H7 (cell line): ENCODE results near the gene PSMD4. TPM values are rescaled to one million over a fixed set of nuclear protein-coding genes. Genes with fewer than 3 reads are reported as not detected.
A peak's percentile ranks its signal among the peaks of the same experiment; 100 is the strongest.

Experiments
- DNase-seq: peaks from one replicate; pipeline ENCODE4 v3.0.0; 2012
- H3K27me3 ChIP-seq: 2 replicates; pipeline ENCODE4 v1.6.0; 2011; ENCODE audit warnings: mild to moderate bottlenecking, low read length; ENCODE audit not compliant: control insufficient read depth, insufficient read depth
- H3K36me3 ChIP-seq: replicated peaks from 2 replicates; pipeline ENCODE4 v1.5.1; 2011; ENCODE audit warnings: low read length; ENCODE audit not compliant: control insufficient read depth, insufficient read depth
- H3K4me3 ChIP-seq: 2 replicates; pipeline ENCODE4 v1.5.1; 2011; ENCODE audit warnings: low read depth, mild to moderate bottlenecking, control low read depth, low read length, moderate library complexity; ENCODE audit not compliant: insufficient read depth
- total RNA-seq: library from RNA; depleted of rRNA; stranded (reverse); fragments of >200 nt; shearing (Covaris generic); gene quantifications from 2 replicates; pipeline ENCODE4 v1.2.3, GENCODE V29; 2014

The PSMD4 gene
- total RNA-seq, 1 experiment from 2014 or later = 373 TPM

DNA sequence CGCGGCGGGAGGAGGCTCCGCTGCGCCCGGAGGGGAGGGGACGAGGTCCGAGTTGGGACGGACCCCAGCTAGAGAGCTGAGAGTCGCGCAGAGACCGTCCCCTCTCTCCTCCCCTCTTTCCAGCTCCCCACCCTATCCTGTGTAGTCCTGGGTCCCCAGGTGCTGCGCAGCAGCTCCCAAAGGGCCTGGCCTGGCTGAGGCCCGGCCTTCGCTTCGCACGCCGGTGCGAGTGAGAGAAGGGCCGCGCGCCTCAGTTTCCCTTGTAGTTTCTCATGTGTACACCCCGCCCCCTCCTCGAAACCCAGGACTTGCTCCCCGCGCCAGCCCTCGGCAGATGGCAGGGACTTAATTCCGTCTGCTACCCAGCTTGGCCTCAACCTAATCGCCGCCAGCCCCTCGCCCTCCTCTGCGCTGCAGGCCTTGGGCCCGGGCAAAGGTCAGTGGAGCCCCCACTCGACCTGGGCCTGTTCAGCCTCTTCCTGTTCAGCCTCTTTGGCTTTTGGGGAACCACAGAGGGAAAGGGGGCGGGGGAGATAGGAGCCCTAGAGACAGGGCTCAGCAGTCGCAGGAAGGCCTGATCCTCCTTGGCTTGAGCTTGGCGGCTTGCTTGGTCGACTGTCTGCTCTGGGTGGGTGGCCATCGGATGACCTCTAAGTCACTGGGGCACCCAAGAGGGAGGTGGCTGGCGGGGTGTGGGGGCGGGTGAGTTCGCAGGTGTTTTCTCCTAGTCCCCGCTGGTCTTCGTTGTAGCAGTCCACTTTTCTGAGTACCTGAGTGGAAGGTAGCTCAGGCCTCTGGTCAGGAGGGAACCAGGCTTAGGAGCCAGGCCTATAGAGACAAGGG, 28.6 kb downstream of the PSMD4 start:
- DNase-seq = peak; percentile 91
- H3K36me3 ChIP-seq = peaks cover 23% of the 10 kb centered on the region
- no peaks in the 10 kb centered on the region for H3K27me3 ChIP-seq
- H3K4me3 ChIP-seq = peak overlapping the region; percentile 72

DNA sequence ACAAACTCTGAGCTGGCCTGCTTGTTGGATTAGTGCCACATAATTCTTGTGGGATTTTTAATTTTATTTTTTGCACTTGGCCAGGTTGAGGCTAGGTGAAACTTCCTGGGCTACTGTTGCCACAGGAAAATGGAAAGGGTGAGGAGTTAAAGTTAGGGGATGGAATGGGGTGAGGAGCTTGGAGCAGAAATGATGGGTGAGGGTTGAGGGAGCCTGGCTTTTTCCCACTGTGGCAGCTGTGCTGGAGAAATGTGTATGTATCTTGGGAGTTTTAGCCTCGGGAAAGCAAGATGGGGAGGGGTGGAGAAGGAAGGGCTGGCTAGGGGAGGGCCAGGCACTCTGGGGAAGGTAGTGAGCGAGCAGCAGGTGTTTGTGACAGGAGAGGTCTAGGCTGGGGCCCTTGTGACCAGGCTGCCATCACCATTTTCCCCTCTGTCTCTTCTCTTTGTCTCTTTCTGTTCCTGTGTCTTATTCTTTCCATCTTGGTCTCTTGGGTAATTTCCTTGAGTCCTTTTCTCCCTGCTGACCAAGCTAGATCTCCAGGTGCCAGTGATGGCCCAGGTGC, 29.6 kb downstream of the PSMD4 start:
- H3K4me3 ChIP-seq = no peak overlapping the region
- no peaks in the 10 kb centered on the region for H3K27me3 ChIP-seq
- peaks cover 31% of the 10 kb centered on the region for H3K36me3 ChIP-seq

DNA sequence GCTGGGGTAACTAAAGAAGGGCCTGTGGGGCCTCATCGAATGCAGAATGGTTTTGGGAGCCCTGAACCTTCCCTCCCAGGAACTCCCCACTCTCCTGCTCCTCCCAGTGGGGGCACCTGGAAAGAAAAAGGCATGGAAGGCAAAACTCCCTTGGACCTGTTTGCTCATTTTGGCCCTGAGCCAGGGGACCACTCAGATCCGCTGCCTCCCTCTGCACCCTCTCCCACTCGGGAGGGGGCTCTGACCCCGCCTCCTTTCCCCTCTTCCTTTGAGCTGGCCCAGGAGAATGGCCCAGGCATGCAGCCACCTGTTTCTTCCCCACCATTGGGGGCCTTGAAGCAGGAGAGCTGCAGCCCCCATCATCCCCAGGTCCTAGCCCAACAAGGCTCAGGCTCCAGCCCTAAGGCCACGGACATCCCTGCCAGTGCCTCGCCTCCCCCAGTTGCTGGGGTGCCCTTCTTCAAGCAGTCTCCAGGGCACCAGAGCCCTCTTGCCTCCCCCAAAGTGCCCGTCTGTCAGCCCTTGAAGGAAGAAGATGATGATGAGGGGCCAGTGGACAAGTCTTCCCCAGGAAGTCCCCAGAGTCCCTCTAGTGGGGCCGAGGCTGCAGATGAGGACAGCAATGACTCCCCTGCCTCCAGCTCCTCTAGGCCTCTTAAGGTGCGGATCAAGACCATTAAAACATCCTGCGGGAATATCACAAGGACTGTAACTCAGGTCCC, 32.2 kb downstream of the PSMD4 start:
- peaks cover 41% of the 10 kb centered on the region for H3K36me3 ChIP-seq
- H3K27me3 ChIP-seq = no peaks in the 10 kb centered on the region

More for the DNA sequence above, 29.6 kb downstream of the PSMD4 start:
- no peak for DNase-seq

DNA sequence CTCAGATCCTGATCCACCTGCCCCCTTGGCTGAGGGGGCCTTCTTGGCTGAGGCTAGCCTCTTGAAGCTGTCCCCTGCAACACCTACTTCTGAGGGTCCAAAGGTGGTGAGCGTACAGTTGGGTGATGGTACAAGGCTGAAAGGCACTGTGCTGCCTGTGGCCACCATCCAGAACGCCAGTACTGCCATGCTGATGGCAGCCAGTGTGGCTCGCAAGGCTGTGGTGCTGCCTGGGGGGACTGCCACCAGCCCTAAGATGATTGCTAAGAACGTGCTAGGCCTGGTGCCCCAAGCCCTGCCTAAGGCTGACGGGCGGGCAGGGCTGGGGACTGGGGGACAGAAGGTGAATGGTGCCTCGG, 32.8 kb downstream of the PSMD4 start:
- no peaks in the 10 kb centered on the region for H3K27me3 ChIP-seq
- no peak overlapping the region for H3K4me3 ChIP-seq
- H3K36me3 ChIP-seq = peaks cover 41% of the 10 kb centered on the region
- no peak for DNase-seq

More for the DNA sequence above, 32.2 kb downstream of the PSMD4 start:
- H3K4me3 ChIP-seq = no peak overlapping the region
- peak; percentile 46 for DNase-seq

DNA sequence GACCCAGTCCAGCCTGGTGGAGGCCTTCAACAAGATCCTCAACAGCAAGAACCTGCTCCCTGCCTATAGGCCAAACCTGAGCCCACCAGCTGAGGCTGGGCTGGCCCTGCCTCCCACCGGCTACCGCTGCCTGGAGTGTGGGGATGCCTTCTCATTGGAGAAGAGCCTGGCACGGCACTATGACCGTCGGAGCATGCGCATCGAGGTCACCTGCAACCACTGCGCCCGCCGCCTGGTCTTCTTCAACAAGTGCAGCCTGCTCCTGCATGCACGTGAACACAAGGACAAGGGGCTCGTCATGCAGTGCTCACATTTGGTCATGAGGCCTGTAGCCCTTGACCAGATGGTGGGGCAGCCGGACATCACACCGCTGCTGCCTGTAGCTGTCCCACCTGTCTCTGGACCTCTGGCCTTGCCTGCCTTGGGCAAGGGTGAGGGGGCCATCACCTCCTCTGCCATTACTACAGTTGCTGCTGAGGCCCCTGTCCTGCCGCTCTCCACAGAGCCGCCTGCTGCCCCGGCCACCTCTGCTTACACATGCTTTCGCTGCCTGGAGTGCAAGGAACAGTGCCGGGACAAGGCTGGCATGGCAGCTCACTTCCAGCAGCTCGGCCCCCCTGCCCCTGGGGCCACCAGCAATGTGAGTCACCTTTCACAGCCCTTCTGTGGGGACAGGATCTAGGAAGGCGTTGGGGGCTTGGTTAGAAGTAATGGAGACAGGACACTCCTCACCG, 33.4 kb downstream of the PSMD4 start:
- Histone ChIP-seq H3K4me3 (no peak overlapping the region), H3K27me3 (no peaks in the 10 kb centered on the region), H3K36me3 (peaks cover 41% of the 10 kb centered on the region)
- DNase-seq = no peak

DNA sequence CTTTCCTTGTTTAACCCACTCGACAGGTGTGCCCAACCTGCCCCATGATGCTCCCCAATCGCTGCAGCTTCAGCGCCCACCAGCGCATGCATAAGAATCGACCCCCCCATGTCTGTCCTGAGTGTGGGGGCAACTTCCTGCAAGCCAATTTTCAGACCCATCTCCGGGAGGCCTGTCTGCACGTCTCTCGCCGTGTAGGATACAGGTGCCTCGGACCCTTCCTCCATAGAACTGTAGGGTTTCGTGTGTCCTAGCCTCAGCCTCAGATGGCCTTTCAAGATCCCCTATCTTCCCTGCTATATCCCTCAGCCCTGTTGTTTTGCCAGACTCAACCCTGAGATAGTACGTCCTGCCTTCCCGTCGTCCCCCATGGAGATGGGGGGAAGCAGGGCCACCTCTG, 34.0 kb downstream of the PSMD4 start:
- H3K36me3 ChIP-seq = peaks cover 44% of the 10 kb centered on the region
- no peak overlapping the region for H3K4me3 ChIP-seq
- no peaks in the 10 kb centered on the region for H3K27me3 ChIP-seq
- no peak for DNase-seq

DNA sequence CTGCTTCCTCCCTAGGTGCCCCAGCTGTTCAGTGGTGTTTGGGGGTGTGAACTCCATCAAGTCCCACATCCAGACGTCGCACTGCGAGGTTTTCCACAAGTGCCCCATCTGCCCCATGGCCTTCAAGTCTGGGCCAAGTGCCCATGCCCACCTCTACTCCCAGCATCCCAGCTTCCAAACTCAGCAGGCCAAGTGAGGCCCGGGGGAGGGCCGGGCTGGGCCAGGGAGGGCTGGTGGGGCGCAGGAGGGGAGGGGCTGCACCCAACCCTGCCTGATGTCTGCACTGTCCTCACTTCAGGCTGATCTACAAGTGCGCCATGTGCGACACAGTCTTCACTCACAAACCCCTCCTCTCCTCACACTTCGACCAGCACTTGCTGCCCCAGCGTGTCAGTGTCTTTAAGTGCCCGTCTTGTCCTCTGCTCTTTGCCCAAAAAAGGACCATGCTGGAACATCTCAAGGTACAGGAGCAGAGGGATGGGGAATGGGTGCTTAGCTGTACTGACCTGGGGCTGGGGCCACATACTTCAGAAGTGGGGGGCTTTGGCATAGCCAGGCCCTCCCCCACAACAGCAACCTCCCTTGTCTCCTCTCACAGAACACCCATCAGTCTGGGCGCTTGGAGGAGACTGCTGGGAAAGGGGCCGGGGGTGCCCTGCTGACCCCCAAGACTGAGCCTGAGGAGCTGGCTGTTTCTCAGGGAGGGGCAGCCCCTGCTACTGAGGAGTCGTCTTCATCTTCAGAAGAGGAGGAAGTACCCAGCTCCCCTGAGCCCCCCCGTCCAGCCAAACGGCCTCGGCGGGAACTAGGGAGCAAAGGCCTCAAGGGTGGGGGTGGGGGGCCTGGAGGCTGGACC, 34.8 kb downstream of the PSMD4 start:
- Histone ChIP-seq H3K4me3 (no peak overlapping the region), H3K27me3 (no peaks in the 10 kb centered on the region), H3K36me3 (peaks cover 44% of the 10 kb centered on the region)
- DNase-seq = peak; percentile 43

DNA sequence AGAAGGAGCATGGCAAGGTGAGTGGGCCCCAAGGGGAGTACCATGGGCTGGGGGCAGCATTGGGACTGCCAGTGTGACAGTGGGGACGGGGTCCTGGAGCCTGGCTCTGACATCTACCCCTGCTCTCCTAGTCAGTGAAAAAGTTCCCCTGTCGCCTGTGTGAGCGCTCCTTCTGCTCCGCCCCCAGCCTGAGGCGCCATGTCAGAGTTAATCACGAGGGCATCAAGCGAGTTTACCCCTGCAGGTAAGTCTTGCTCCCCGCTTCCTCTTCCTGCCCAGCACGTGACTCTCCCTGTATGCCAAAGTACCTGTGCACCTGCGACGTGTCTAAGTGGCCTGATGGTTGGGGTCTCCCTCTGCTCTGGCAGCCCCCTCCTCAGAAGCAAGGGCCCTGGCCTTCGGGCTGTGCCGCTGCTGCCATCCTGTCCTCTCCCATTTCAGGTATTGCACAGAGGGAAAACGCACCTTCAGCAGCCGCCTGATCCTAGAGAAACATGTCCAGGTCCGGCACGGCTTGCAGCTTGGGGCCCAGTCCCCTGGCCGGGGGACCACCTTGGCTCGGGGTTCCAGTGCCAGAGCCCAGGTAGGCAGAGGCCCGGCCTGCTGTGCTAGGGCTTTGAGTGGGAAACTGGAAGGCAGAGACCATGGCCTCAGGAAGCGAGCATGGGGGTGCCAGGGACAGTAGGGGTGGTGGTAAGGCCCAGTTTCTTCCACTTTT, 35.6 kb downstream of the PSMD4 start:
- H3K4me3 ChIP-seq = no peak overlapping the region
- no peaks in the 10 kb centered on the region for H3K27me3 ChIP-seq
- peaks cover 41% of the 10 kb centered on the region for H3K36me3 ChIP-seq
- no peak for DNase-seq

DNA sequence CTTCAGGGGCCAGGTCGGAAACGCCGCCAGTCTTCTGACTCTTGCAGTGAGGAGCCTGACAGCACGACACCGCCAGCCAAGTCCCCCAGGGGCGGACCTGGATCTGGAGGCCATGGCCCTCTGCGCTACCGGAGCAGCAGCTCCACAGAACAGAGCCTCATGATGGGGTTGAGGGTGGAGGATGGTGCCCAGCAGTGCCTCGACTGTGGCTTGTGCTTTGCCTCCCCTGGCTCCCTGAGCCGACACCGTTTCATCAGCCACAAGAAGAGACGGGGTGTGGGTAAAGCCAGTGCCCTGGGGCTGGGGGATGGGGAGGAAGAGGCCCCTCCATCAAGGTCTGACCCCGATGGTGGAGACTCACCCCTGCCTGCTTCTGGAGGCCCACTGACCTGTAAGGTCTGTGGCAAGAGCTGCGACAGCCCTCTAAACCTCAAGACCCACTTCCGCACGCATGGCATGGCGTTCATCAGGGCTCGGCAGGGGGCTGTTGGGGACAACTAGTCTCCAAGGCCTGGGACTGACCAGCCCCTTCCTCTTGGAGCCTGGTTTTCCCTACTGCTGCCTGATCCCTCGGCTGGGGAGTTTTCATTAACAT, 36.3 kb downstream of the PSMD4 start:
- Histone ChIP-seq H3K4me3 (no peak overlapping the region), H3K36me3 (peaks cover 41% of the 10 kb centered on the region), H3K27me3 (no peaks in the 10 kb centered on the region)
- peak; percentile 53 for DNase-seq

DNA sequence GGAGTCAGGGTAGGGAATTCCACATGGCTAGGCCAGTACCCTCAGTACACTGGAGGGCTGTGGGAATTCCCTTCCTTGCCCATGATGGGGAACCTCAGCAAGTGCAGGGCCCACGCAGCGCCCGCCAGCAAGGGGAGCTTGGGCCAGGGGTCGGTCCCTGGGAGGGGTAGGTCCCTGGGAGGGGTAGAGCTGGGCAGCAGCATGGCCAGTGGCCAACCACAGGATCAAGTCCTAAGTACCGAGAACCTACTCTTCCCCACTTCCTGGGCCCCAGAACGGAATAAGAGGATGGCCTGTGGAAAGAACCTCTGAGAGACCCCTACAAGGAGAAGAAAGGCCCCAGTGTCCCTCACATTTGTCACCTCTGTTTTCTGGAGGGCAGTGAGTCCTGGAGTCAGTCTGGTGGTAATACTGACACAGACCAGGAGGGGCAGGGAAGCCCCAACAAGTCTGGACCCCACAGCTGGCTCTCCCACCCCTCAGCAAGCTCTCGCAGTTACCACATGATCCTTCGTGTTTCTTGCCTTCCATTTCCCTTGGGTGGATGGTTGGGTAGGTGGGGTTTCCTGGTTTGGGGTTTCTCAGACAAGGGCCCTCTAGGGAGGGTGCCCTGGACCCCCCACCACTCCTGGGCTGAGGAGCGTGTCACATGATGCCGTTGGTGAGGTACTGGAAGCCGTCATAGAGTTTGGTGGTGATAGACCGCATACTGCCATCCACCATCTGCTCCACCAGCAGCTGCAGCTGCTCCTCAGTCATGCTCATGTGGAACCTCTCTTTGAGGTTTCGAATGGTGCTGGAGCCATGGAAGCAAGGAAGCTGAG, 37.9 kb downstream of the PSMD4 start:
- Histone ChIP-seq H3K4me3 (no peak overlapping the region), H3K27me3 (no peaks in the 10 kb centered on the region), H3K36me3 (peaks cover 27% of the 10 kb centered on the region)
- DNase-seq = peak; percentile 78

DNA sequence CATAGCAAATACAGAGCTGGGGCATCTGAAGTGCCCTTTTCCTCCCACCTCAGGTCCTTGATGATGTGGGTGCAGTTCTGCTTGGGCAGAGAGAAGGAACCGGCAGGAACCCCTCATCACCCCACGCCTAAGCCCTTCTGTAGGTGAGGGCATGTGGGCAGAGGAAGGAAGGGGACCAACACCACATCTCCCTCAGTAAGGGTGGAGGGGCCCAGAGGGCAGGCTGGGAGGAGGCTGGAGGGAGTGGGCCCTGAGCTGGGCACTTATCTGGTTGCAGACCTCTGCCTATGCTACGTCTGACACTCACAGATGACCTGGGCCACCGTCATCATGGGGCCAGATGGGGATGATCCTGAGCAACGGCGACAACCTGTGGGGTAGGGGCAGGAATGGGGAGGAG, 38.6 kb downstream of the PSMD4 start:
- H3K27me3 ChIP-seq = no peaks in the 10 kb centered on the region
- H3K4me3 ChIP-seq = no peak overlapping the region
- DNase-seq = no peak
- H3K36me3 ChIP-seq = peaks cover 24% of the 10 kb centered on the region

DNA sequence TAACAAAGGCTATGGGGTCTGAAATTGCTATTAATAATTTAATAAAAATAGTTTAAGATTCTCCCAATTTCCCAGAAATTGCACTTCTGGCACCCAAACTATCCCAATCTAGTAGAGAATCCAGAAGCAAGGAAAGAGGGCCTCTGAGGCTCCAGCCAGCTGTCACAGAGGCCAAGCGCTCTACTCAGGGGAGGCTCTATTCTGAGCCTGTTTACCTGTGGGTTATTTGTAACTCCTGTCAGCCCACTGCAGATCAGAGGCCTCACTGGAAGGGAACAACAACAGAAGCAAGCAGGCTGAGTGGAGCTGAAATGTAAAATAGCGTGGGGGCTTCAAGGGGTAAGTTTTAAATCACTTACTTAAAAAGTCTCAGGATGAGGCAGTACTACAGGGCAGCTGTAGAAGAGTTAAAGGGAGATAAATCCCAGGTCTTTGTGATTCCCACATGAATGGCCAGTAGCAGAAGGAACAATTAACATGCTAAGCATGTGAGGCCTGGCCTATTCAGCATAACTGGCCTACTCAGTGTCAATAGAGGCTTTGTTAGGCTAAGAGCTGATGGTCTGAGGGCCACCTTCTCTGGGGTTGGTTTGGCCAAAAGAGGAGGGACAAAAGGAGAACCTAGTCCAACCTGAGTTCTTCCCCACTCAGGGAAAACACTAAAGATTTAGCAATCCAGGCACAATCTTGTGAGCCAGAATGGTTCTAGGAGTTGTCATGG, 40.4 kb downstream of the PSMD4 start:
- Histone ChIP-seq H3K4me3 (no peak overlapping the region), H3K36me3 (peaks cover 15% of the 10 kb centered on the region), H3K27me3 (no peaks in the 10 kb centered on the region)
- DNase-seq = peak; percentile 74
